Measurements from ENCODE around the gene FOXL1.

Gene FOXL1

GRCh38 chr16:86565181-86565631, 13.1 kb upstream of the FOXL1 start:
- TF ChIP-seq ZBTB7A (IDR thresholded peaks at IDR 0.05; ENCODE audit: low read depth) (no peak), MAX (IDR thresholded peaks at IDR 0.05) (no peak), TCF12 (IDR thresholded peaks at IDR 0.05; ENCODE audit: low read depth) (no peak), EGR1 (IDR thresholded peaks at IDR 0.05) (no peak)
- TF ChIP-seq, protein P1, sequence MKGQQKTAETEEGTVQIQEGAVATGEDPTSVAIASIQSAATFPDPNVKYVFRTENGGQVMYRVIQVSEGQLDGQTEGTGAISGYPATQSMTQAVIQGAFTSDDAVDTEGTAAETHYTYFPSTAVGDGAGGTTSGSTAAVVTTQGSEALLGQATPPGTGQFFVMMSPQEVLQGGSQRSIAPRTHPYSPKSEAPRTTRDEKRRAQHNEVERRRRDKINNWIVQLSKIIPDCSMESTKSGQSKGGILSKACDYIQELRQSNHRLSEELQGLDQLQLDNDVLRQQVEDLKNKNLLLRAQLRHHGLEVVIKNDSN (IDR thresholded peaks at IDR 0.05), result no peak
- TF ChIP-seq, protein P2, sequence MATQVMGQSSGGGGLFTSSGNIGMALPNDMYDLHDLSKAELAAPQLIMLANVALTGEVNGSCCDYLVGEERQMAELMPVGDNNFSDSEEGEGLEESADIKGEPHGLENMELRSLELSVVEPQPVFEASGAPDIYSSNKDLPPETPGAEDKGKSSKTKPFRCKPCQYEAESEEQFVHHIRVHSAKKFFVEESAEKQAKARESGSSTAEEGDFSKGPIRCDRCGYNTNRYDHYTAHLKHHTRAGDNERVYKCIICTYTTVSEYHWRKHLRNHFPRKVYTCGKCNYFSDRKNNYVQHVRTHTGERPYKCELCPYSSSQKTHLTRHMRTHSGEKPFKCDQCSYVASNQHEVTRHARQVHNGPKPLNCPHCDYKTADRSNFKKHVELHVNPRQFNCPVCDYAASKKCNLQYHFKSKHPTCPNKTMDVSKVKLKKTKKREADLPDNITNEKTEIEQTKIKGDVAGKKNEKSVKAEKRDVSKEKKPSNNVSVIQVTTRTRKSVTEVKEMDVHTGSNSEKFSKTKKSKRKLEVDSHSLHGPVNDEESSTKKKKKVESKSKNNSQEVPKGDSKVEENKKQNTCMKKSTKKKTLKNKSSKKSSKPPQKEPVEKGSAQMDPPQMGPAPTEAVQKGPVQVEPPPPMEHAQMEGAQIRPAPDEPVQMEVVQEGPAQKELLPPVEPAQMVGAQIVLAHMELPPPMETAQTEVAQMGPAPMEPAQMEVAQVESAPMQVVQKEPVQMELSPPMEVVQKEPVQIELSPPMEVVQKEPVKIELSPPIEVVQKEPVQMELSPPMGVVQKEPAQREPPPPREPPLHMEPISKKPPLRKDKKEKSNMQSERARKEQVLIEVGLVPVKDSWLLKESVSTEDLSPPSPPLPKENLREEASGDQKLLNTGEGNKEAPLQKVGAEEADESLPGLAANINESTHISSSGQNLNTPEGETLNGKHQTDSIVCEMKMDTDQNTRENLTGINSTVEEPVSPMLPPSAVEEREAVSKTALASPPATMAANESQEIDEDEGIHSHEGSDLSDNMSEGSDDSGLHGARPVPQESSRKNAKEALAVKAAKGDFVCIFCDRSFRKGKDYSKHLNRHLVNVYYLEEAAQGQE (IDR thresholded peaks at IDR 0.05; ENCODE audit: low read depth), result no peak

DNA sequence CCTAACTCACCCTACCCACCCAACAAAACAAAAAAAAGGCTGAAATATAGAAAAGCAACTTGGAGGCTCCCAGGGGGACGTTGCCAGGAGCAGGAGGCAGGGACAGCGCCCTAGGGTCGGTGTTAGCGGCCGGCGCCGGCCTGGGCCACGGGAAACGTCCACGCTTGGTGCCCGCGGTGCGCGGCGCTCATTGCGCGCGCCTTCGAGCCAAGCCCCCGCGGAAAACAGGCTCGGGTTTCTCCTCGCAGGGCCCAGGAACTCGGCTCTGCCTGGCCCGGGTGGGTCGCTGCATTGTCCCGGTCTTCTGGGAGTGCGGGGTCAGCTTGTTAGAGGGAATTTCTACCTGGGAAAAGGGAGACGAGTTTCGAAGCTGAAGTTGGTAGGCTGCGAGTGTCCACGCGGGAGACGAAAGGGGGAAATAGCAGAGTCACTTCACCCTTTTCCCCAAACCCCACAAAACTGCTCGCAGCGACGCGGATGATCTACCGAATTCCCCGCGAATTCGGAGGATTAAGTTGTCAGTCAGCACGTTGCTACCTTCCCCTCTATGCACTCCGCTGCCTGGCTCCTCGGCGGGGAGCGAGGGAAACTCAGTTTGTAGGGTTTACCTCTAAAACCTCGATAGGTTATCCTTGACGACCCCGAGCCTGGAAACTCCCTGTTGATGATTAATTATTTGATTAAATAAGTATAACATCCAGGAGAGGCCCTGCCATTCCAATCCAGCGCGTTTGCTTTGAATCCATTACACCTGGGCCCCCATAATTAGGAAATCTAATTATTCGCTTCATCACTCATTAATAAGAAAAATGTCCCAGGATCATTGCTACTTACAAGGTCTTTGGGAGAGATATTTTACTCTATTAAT, 12.5 kb upstream of the FOXL1 start:
- no peak for TF ChIP-seq FOXM1 (IDR thresholded peaks at IDR 0.05; ENCODE audit: borderline replicate concordance, low read depth)
- no peak for TF ChIP-seq MAX (IDR thresholded peaks at IDR 0.05)
- no peak for TF ChIP-seq NFIC (IDR thresholded peaks at IDR 0.05)
- TF ChIP-seq, protein P1 (IDR thresholded peaks at IDR 0.05), result no peak
- no peak for TF ChIP-seq TCF12 (IDR thresholded peaks at IDR 0.05; ENCODE audit: low read depth)
- TF ChIP-seq RAD21 (IDR thresholded peaks at IDR 0.05; ENCODE audit: low read depth), result no peak
- no peak for TF ChIP-seq YY1 (IDR thresholded peaks at IDR 0.05; ENCODE audit: low read depth)
- no peak for TF ChIP-seq CEBPB (IDR thresholded peaks at IDR 0.05)
- no peak for TF ChIP-seq ZBTB7A (IDR thresholded peaks at IDR 0.05; ENCODE audit: low read depth)
- TF ChIP-seq TAF1 (IDR thresholded peaks at IDR 0.05; ENCODE audit: low read depth), result no peak
- TF ChIP-seq CREB1 (IDR thresholded peaks at IDR 0.05; ENCODE audit: low read depth), result no peak
- TF ChIP-seq EP300 (IDR thresholded peaks at IDR 0.05; ENCODE audit: borderline replicate concordance), result no peak
- no peak for TF ChIP-seq EGR1 (IDR thresholded peaks at IDR 0.05)
- no peak for TF ChIP-seq TEAD4 (IDR thresholded peaks at IDR 0.05)
- TF ChIP-seq, protein P2 (IDR thresholded peaks at IDR 0.05; ENCODE audit: low read depth), result no peak

DNA sequence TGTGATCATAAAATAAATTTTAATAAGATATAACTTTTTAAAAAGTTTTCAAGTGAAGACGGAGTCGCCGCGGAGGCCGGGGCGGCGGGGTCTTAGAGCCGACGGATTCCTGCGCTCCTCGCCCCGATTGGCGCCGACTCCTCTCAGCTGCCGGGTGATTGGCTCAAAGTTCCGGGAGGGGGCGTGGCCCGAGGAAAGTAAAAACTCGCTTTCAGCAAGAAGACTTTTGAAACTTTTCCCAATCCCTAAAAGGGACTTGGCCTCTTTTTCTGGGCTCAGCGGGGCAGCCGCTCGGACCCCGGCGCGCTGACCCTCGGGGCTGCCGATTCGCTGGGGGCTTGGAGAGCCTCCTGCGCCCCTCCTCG, 11.8 kb upstream of the FOXL1 start, which contains the start of gene FOXC2:
FOXC2 (plus strand) TSS at position 229 of the 365 bp plus-strand sequence. CDS start 507 bp downstream, outside the sequence.
- TF ChIP-seq RAD21 (IDR thresholded peaks at IDR 0.05; ENCODE audit: low read depth) (no peak), FOXM1 (IDR thresholded peaks at IDR 0.05; ENCODE audit: borderline replicate concordance, low read depth) (no peak), MAX (IDR thresholded peaks at IDR 0.05) (no peak), CEBPB (IDR thresholded peaks at IDR 0.05) (no peak), TEAD4 (IDR thresholded peaks at IDR 0.05) (no peak), CREB1 (IDR thresholded peaks at IDR 0.05; ENCODE audit: low read depth) (no peak)
- TF ChIP-seq, protein P2 (IDR thresholded peaks at IDR 0.05; ENCODE audit: low read depth), result no peak

DNA sequence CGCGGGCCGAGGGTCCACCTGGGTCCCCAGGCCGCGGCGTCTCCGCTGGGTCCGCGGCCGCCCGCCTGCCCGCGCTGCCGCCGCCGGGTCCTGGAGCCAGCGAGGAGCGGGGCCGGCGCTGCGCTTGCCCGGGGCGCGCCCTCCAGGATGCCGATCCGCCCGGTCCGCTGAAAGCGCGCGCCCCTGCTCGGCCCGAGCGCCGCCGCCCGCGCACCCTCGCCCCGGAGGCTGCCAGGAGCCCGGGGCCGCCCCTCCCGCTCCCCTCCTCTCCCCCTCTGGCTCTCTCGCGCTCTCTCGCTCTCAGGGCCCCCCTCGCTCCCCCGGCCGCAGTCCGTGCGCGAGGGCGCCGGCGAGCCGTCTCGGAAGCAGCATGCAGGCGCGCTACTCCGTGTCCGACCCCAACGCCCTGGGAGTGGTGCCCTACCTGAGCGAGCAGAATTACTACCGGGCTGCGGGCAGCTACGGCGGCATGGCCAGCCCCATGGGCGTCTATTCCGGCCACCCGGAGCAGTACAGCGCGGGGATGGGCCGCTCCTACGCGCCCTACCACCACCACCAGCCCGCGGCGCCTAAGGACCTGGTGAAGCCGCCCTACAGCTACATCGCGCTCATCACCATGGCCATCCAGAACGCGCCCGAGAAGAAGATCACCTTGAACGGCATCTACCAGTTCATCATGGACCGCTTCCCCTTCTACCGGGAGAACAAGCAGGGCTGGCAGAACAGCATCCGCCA, 11.2 kb upstream of the FOXL1 start:
- no peak for TF ChIP-seq YY1 (IDR thresholded peaks at IDR 0.05; ENCODE audit: low read depth)
- no peak for TF ChIP-seq NFIC (IDR thresholded peaks at IDR 0.05)
- TF ChIP-seq MAX (IDR thresholded peaks at IDR 0.05), result no peak
- TF ChIP-seq ZBTB7A (IDR thresholded peaks at IDR 0.05; ENCODE audit: low read depth), result no peak
- TF ChIP-seq EP300 (IDR thresholded peaks at IDR 0.05; ENCODE audit: borderline replicate concordance), result no peak
- TF ChIP-seq, protein P2 (IDR thresholded peaks at IDR 0.05; ENCODE audit: low read depth), result no peak
- TF ChIP-seq FOXM1 (IDR thresholded peaks at IDR 0.05; ENCODE audit: borderline replicate concordance, low read depth), result no peak
- TF ChIP-seq, protein P1 (IDR thresholded peaks at IDR 0.05), result no peak
- TF ChIP-seq EGR1 (IDR thresholded peaks at IDR 0.05), result no peak
- TF ChIP-seq RAD21 (IDR thresholded peaks at IDR 0.05; ENCODE audit: low read depth), result no peak
